WTC11 (cell line): ENCODE data around the gene CIB2. TPM values are rescaled to one million over a fixed set of nuclear protein-coding genes. Genes with fewer than 3 reads are reported as not detected.

ENCODE experiments used
- ATAC-seq: fragments of 200-7000 bp; cut with Tn5 transposase; 2 replicates; pipeline ENCODE4 v1.10.0; 2021; ENCODE audit warnings: mild to moderate bottlenecking, moderate library complexity
- CTCF ChIA-PET: fragments of 300-600 bp; sonication (Branson Sonifier 250); formaldehyde crosslinking; loops from one replicate; lab custom pipeline; 2021; ENCODE audit warnings: antibody characterized with exemption; lab: Charles Lee
- POLR2A ChIA-PET: fragments of 350-600 bp; sonication (Branson Sonifier 250); formaldehyde crosslinking; loops from one replicate; lab custom pipeline; 2021; ENCODE audit warnings: antibody characterized with exemption; lab: Charles Lee
- DNase-seq: peaks from one replicate; pipeline ENCODE4 v3.0.0; 2021; ENCODE audit warnings: low spot score
- H3K27ac Mint-ChIP-seq: 2 replicates; pipeline ENCODE4 v1.8.0; 2021; ENCODE audit warnings: mixed read lengths
- H3K27me3 Mint-ChIP-seq: 2 replicates; pipeline ENCODE4 v1.8.0; 2021; ENCODE audit warnings: low read depth, mild to moderate bottlenecking, moderate library complexity, mixed read lengths
- H3K36me3 Mint-ChIP-seq: 2 replicates; pipeline ENCODE4 v1.8.0; 2021; ENCODE audit warnings: mixed read lengths
- H3K4me1 Mint-ChIP-seq: 2 replicates; pipeline ENCODE4 v1.8.0; 2022; ENCODE audit warnings: mixed read lengths
- H3K4me3 Mint-ChIP-seq: 2 replicates; pipeline ENCODE4 v1.8.0; 2021; ENCODE audit warnings: mild to moderate bottlenecking, moderate library complexity, mixed read lengths
- H3K9me3 Mint-ChIP-seq: 2 replicates; pipeline ENCODE4 v1.8.0; 2021; ENCODE audit warnings: mixed read lengths
- ATF6 ChIP-seq: sonication (generic); formaldehyde crosslinking; IDR thresholded peaks from 2 replicates; pipeline ENCODE4 v1.8.1; 2023; ENCODE audit warnings: mild to moderate bottlenecking, missing genetic modification reagents
- CREB1 ChIP-seq: sonication (generic); formaldehyde crosslinking; IDR thresholded peaks from 2 replicates; pipeline ENCODE4 v1.8.0; 2023; ENCODE audit warnings: mild to moderate bottlenecking, missing genetic modification reagents
- CTCF ChIP-seq: fragments of 200-600 bp; IDR thresholded peaks from 2 replicates; pipeline ENCODE4 v1.8.0; 2022; ENCODE audit warnings: antibody characterized with exemption
- ERG ChIP-seq: fragments of 250-450 bp; sonication (Bioruptor Pico); IDR thresholded peaks from 2 replicates; pipeline ENCODE4 v1.8.0; 2021; ENCODE audit warnings: mild to moderate bottlenecking
- ESRRA ChIP-seq: sonication (generic); formaldehyde crosslinking; IDR thresholded peaks from 2 replicates; pipeline ENCODE4 v1.8.1; 2022; ENCODE audit warnings: mild to moderate bottlenecking, missing genetic modification reagents, borderline replicate concordance
- MAX ChIP-seq: sonication (generic); formaldehyde crosslinking; IDR thresholded peaks from 2 replicates; pipeline ENCODE4 v1.8.0; 2022; ENCODE audit warnings: mild to moderate bottlenecking, missing genetic modification reagents
- MYBL2 ChIP-seq: sonication (generic); formaldehyde crosslinking; IDR thresholded peaks from 2 replicates; pipeline ENCODE4 v1.8.1; 2023; ENCODE audit warnings: mild to moderate bottlenecking, moderate library complexity, missing genetic modification reagents
- SP1 ChIP-seq: sonication (generic); formaldehyde crosslinking; conservative IDR thresholded peaks from 2 replicates; pipeline ENCODE4 v1.8.1; 2022; ENCODE audit warnings: missing genetic modification reagents
- USF1 ChIP-seq: sonication (generic); formaldehyde crosslinking; IDR thresholded peaks from 2 replicates; pipeline ENCODE4 v1.8.0; 2022; ENCODE audit warnings: mild to moderate bottlenecking, missing genetic modification reagents
- ZNF138 ChIP-seq: sonication (generic); formaldehyde crosslinking; conservative IDR thresholded peaks from 2 replicates; pipeline ENCODE4 v1.8.1; 2022; ENCODE audit warnings: mild to moderate bottlenecking, moderate library complexity, missing genetic modification reagents
- ZNF219 ChIP-seq: sonication (generic); formaldehyde crosslinking; IDR thresholded peaks from 2 replicates; pipeline ENCODE4 v1.8.0; 2023; ENCODE audit warnings: missing genetic modification reagents, mild to moderate bottlenecking, borderline replicate concordance
- ZNF532 ChIP-seq: fragments of 250-450 bp; sonication (Bioruptor Pico); IDR thresholded peaks from 2 replicates; pipeline ENCODE4 v1.9.0; 2021; ENCODE audit warnings: mild to moderate bottlenecking, borderline replicate concordance
- total RNA-seq: library from RNA; stranded (reverse); gene quantifications from 3 replicates; pipeline ENCODE4 v1.2.3, GENCODE V29; 2021

Gene CIB2
- total RNA-seq, 1 experiment from 2014 or later = 45.2 TPM

- TF ChIP-seq ATF6 (CRISPR knock-in tag) = no peak
- TF ChIP-seq SP1 (CRISPR knock-in tag) = no peak
- TF ChIP-seq CREB1 = no peak
- TF ChIP-seq ERG (CRISPR knock-in tag) = no peak
- TF ChIP-seq, all 79 proteins: peak for 0
Measured at GRCh38 chr15:78110916-78111475, 20.2 kb downstream of the CIB2 start (continued).

GRCh38 chr15:78110096-78110495 lies 21.1 kb downstream of the CIB2 start:
- Mint-ChIP-seq H3K9me3 (no peaks in the 10 kb centered on the region), H3K27me3 (no peaks in the 10 kb centered on the region), H3K4me1 (peaks cover 7% of the 10 kb centered on the region), H3K36me3 (peaks cover 4% of the 10 kb centered on the region; the same call in 1 of the 2 replicates), H3K27ac (peak overlapping the region; percentile 64; the same call in 1 of the 2 replicates), H3K4me3 (no peak overlapping the region)
- no peak for ATAC-seq
- no peak for DNase-seq
- TF ChIP-seq ZNF138 (CRISPR knock-in tag) (no peak), USF1 (CRISPR knock-in tag) (no peak)
- CTCF ChIA-PET = interaction anchor here (0.7 to 5.2 kb wide), 6 partner anchors 12 to 150 kb away, joined by 3 to 91 read pairs (median 30); no protein-coding TSS in a partner anchor
- POLR2A ChIA-PET = no interaction called here

GRCh38 chr15:78109156-78109555 lies 22.1 kb downstream of the CIB2 start:
- Mint-ChIP-seq H3K36me3 (peaks cover 9% of the 10 kb centered on the region; the same call in 1 of the 2 replicates), H3K4me1 (peaks cover 7% of the 10 kb centered on the region), H3K9me3 (no peaks in the 10 kb centered on the region), H3K27me3 (no peaks in the 10 kb centered on the region), H3K4me3 (no peak overlapping the region), H3K27ac (no peak overlapping the region)
- no peak for ATAC-seq
- ChIA-PET POLR2A (no interaction called here), CTCF (interaction anchor here (1.0 to 4.5 kb wide), 43 partner anchors 11 to 456 kb away, joined by 3 to 91 read pairs (median 9); partner anchors contain the start of genes ACSBG1, CHRNA5, CIB2 and IDH3A)
- no peak for TF ChIP-seq USF1 (CRISPR knock-in tag)
- no peak for TF ChIP-seq MYBL2 (CRISPR knock-in tag)
- no peak for TF ChIP-seq ZNF219 (CRISPR knock-in tag)
- TF ChIP-seq ESRRA (CRISPR knock-in tag) = no peak
- no peak for DNase-seq

GRCh38 chr15:78108300-78109084 lies 22.8 kb downstream of the CIB2 start:
- ChIA-PET POLR2A (interaction anchor here (0.7 to 1.1 kb wide), 2 partner anchors 11 to 108 kb away, joined by 3 to 5 read pairs; no protein-coding TSS in a partner anchor), CTCF (interaction anchor here (0.6 to 4.5 kb wide), 77 partner anchors 9 to 457 kb away, joined by 3 to 91 read pairs (median 5); partner anchors contain the start of genes ACSBG1, CHRNA5, CIB2 and DNAJA4)
- Mint-ChIP-seq H3K4me3 (no peak overlapping the region), H3K4me1 (peaks cover 3% of the 10 kb centered on the region; the same call in 1 of the 2 replicates), H3K9me3 (no peaks in the 10 kb centered on the region), H3K27ac (no peak overlapping the region), H3K36me3 (peaks cover 9% of the 10 kb centered on the region; the same call in 1 of the 2 replicates), H3K27me3 (no peaks in the 10 kb centered on the region)
- peak; percentile 89 for ATAC-seq
- peak; percentile 81 for DNase-seq
- TF ChIP-seq MAX (CRISPR knock-in tag) (no peak), ZNF532 (CRISPR knock-in tag) (no peak), ATF6 (CRISPR knock-in tag) (no peak), CTCF (peak; percentile 61)
